GM19043 (cell line): ENCODE measurements around the gene SMAD9.

Experiments used
- ATAC-seq: cut with Tn5 transposase; IDR thresholded peaks from one replicate; pipeline ENCODE4 v1.9.1; 2021; ENCODE audit warnings: low read depth; ENCODE audit not compliant: unreplicated experiment

Gene SMAD9

GRCh38 chr13:36870050-36870692, 49.9 kb downstream of the SMAD9 start:
- ATAC-seq: no peak

- no peak for ATAC-seq
These were observed 53.8 kb downstream of the SMAD9 start for GRCh38 chr13:36866232-36866631.

DNA sequence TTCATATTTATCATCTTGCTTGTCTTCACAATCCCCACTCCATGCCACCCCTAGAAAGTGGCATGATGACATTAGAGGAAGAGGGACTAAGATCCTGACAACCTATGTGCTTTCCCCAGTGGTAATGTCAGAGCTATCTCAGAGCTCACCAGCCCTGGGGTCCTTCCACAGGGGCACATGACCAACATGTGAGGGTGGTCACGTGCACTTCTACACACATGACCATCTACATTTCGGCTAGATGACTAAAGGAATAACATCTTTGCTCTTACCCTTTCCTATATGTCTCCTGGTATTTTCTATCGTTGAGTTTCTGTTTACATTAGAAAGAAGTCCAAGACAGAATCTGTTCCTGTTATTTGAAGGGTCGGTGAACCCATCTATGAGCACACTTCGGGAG, 54.8 kb downstream of the SMAD9 start:
- ATAC-seq: no peak

- ATAC-seq: no peak
These were observed 57.3 kb downstream of the SMAD9 start for GRCh38 chr13:36862722-36863121.

DNA sequence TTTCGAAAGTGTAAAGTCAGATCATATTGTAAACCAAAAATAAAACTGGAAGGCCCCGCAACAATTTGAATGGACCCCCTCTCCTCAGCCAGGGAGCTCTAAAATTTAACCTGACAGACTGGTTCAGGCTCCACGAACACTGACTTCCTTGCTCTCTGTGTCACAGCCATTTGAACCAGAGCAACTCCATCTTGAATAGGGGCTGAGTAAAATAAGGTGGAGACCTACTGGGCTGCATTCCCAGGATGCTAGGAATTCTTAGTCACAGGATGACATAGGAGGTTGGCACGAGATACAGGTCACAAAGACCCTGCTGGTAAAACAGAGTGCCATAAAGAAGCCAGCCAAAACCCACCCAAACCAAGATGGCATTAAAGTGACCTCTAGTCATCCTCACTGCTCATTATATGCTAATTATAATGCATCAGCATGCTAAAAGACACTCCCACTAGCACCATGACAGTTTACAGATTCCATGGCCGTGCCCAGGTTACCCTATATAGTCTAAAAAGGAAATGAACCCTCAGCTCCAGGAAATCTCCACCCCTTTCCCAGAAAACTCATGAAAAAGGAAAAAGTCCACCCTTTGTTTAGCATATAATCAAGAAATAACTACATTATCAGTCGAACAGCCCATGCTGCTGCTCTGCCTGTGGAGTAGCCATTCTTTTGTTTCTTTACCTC, 57.9 kb downstream of the SMAD9 start:
- ATAC-seq: no peak

GRCh38 chr13:36859259-36859658, 60.8 kb downstream of the SMAD9 start:
- no peak for ATAC-seq

DNA sequence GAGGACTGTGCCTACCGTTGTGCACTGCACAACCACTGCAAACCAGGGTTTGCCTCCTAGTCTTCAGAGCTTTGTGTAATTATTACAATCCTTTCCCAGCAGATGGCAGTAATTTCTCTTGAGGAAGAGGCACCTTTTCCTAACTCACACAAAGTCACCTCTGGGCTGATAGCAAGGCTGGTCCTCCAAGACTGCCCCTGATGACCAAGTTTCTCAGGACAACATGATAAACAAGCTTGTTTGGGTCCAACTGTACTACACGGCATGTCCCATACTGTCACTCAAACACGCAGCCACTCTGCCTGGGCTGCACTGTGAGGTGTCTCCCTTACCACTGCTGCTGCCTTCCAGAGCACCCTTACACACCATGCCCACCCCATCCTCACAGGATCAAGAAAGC, 61.7 kb downstream of the SMAD9 start:
- ATAC-seq: no peak

DNA sequence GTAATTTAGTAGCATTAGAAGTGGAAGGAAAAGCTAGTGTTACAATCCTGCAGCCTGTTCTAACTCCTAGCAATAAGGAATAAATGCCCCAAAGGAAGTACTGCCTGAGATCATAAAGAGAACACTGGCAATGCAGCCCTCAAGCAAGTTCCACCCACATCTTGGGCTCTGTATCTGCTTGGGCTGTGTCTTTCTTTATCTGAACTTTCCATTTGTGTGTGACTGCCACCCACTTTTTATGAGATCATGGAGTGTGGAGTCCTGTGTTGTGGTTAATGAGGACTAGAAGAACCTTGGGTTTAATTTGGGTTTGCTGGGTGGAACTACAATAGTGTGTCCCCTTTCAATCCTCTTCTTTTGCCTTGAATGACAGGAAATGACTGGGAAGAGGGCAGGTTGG, 62.8 kb downstream of the SMAD9 start:
- ATAC-seq: no peak

DNA sequence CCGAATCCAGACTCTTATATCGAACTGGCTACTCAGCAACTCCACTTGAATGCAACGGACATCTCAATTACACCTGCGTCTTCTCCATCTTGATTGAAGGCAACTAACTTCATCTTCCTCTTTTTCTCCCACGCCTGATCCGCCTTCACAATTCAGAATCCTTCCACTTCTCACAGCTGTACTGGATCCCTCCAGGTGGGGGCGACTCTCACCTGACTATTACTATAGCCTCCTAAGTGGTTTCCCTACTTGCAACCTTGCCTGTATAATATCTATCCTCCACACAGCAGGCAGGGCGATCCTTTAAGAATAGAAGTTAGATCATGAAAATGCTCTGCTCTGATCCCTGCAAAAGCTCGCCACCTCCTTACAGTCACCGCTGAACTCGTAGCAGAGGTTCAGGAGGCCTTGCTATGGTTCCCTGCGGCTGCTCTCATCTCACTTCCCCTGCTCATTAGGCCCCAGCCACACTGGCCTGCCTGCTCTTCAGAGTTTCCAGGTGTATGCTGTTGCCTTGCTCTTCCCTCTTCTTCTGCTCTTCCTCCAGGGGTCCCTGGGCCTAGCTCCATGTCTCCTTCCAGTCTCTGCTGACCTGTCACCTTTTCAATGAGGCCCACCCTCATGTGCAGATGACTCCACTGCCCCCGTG, 69.1 kb downstream of the SMAD9 start:
- no peak for ATAC-seq

DNA sequence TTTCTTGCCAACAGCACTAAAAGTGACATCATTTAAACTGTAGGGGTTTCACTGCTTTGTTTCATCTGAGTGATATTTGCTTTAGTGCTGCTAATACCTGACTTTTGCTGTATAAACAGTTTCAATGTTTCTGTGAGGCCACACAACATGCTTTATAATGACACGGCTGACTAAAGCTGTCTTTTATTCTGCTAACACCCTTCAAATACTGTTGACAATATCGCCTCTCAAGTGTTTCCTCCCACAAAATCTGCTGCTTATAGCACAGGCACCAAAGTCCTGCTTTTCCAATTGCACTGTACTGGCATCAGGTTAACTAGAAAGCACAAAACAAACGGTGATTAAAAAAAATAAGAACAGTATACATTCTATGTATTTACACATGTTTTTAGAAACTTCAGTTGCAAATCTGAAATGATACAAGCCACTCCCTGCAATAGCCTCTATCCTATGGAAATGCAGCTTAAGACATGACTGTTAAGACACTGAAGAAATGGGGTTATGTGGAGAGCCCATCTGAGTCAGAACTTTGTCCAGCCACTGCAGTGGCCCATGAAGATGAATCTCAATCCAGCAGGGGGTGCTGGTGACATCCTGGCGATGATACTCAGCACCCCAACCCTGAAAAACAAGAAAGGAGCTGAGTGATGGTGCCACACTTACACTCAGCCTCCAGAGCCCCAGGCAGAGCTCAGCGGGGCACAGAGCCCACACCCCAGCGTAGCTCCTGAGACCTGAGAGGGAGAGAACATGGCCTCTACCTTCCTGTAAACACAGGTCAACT, 71.6 kb downstream of the SMAD9 start:
- peak; percentile 54 for ATAC-seq

GRCh38 chr13:36847606-36848005, 72.4 kb downstream of the SMAD9 start:
- ATAC-seq: no peak

DNA sequence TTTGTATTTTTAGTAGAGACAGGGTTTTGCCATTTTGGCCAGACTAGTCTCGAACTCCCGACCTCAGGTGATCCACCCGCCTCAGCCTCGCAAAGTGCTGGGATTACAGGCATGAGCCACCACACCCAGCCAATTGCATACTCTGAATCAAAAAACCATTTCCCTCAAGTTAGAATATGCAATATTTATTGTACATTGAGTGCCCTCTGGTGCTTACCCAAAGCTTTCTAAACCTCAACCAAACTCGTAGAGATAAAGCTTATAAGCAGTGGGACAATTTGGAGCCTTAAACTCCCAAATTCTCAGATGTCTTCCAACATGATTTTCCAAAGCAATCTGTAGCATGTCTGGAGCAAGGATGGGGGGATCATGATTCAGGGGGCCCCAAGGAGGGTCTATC, 78.6 kb downstream of the SMAD9 start:
- no peak for ATAC-seq

DNA sequence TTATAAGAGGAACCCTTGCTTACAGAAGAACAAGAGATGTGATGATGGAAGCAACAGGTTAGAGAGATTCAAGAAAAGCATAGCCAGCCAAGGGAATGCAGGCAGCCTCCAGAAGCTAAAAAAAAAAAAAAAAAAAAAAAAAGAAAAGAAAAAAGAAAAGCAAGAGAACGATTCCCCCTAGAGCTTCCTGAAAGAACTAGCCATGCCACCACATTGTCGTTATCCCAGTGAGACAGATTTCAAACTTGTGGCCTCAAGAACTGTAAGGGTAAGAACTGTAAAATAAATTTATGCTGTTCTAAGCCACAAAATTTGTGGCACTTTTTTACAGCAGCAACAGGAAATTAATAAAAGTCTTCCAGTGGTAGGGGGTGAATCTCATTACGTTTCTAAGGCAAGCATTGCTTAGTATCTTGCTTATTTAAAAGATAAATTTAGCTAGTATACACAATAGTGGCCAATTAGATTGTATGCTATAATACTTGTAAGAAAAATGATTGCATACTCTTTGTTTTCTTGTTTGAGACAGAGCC, 79.3 kb downstream of the SMAD9 start:
- ATAC-seq: no peak

GRCh38 chr13:36839981-36840380, 80.1 kb downstream of the SMAD9 start:
- no peak for ATAC-seq

GRCh38 chr13:36839281-36839680, 80.8 kb downstream of the SMAD9 start:
- no peak for ATAC-seq

DNA sequence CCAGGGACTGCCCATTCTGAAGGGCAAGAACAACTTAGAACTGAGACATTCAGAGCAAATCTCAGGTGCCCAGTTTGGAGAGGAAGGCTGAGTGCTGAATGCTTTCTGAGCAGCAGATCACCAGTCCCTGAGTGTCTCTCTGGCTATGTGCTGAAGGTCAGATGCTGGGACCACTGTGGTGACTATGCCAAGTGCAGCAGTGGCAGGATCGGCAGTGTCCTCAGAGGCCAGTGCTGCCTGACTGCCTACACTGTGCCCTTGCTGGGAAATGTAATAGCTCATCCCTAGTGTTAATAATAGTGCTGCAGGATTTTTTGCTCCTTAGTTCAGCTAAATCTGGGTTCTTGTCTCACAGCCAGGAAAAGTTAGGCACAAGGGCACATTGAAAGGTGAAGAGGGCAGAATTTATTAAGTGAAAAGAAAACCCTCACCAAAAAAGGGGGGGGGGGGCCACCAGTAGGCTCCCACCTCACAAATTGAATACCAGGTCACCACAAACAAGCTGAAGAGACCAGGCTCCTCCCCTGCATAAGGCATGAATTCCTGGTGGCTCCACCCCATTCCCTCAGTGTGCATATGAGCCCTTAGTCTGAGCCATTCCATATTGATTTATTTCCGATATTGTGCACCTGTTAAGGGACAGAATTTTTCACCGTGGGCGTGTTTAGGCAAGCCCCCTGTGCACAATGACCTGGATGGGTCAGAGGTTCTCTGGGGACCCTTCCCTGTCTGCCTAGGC, 82.5 kb downstream of the SMAD9 start:
- ATAC-seq: no peak

DNA sequence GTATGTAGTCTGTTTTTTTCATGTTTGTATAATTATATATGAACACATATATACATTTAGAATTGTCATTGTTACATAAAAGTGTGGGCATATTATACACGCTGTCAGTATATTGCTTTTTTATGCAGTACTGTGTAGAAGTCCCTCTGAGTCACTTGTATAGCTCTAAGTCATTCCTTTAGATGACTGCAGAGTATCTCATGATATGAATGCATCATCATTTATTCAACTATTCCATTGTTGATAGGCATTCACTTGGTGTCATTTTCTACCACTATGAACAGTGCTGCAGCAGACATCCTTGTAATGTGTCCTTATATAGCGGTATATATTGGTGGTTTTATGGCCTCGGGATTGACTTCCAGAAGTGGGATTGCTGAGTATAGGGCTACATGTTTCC, 85.7 kb downstream of the SMAD9 start:
- ATAC-seq: no peak

DNA sequence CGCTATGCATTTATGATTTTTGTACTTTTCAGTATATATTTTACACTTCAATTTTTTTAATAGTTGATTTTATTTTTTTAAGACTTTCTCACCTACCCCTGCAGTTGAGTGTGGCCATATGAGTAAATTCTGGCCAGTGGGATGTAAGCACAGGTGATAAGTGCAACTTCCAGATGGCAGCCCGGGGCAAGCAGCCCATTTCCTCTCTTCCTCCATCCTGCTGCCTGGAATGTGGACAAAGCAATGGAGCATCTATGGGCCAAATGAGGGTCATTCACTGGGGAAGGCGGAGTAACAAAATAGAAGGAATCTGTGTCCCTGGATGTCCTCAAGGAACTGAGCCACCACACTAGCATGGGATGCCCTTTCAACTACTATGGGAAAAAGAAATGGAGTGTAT, 88.7 kb downstream of the SMAD9 start:
- ATAC-seq: no peak

GRCh38 chr13:36829753-36830152, 90.3 kb downstream of the SMAD9 start:
- no peak for ATAC-seq

GRCh38 chr13:36822785-36823184, 97.3 kb downstream of the SMAD9 start:
- no peak for ATAC-seq
